Panc1 (cell line): ENCODE measurements around the gene UTP3.

Source experiments
- POLR2AphosphoS5 ChIP-seq: IDR thresholded peaks from 2 replicates; pipeline ENCODE4 v1.6.1; 2012; ENCODE audit warnings: mild to moderate bottlenecking, low read depth, low read length, moderate library complexity
- SIN3A ChIP-seq: IDR thresholded peaks from 2 replicates; pipeline ENCODE4 v1.6.1; 2012; ENCODE audit warnings: low read depth, mild to moderate bottlenecking, low read length, moderate library complexity, borderline replicate concordance; ENCODE audit not compliant: insufficient read depth
- TCF7L2 ChIP-seq: IDR thresholded peaks from 2 replicates; pipeline ENCODE4 v1.6.1; 2011; ENCODE audit warnings: mild to moderate bottlenecking, low read depth, low read length, inconsistent platforms
- TF ChIP-seq, protein P1 (sequence below): fragments of 450-650 bp; IDR thresholded peaks from 2 replicates; pipeline ENCODE4 v1.5.1; 2017; ENCODE audit warnings: mild to moderate bottlenecking

DNA sequence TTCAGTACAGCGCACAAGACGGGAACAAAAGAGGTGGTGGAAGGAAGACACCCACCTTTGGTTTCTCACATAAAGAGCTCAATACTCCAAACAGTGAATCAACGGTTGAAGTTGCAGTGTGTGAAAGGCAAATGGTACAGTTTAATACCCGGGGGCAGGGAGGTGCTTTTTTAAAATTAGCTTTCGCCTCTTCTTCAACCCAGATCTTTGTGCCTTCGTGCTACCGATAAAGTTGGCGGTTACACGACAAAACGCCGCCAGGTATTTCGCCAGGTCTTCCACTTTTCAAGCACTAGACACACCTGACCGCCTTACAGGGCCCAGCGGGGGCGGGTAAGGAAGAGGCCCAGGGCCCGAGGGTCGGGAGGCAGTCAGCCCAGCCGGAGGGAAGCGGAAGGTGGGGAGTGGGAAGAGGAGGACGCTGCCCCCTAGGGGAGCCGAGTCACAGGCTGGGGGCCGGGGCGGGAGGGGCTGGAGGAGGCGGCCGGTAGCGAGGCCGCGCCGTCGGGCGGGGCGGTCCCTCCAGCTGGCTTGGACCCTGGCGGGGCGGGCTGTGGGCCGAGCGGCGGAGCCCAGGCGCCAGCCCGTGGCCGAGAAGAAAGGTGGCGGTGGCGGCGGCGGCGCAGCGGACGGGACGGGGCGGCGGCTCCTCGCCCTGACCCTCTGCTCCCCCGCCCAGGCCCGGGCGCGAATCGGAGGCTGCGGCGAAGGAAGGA, 16.0 kb downstream of the UTP3 start:
- TF ChIP-seq, protein P1, sequence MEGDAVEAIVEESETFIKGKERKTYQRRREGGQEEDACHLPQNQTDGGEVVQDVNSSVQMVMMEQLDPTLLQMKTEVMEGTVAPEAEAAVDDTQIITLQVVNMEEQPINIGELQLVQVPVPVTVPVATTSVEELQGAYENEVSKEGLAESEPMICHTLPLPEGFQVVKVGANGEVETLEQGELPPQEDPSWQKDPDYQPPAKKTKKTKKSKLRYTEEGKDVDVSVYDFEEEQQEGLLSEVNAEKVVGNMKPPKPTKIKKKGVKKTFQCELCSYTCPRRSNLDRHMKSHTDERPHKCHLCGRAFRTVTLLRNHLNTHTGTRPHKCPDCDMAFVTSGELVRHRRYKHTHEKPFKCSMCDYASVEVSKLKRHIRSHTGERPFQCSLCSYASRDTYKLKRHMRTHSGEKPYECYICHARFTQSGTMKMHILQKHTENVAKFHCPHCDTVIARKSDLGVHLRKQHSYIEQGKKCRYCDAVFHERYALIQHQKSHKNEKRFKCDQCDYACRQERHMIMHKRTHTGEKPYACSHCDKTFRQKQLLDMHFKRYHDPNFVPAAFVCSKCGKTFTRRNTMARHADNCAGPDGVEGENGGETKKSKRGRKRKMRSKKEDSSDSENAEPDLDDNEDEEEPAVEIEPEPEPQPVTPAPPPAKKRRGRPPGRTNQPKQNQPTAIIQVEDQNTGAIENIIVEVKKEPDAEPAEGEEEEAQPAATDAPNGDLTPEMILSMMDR = peak; percentile 71
- TF ChIP-seq POLR2AphosphoS5 (peak; percentile 50; the same call in 1 of the 2 replicates), SIN3A (peak; percentile 8; the same call in 1 of the 2 replicates), TCF7L2 (no peak)
